Hematopoietic multipotent progenitor cell treated with erythropoietin and hydrocortisone succinate and interleukin-3 and kit ligand, for 15 days (in vitro differentiated cells): ENCODE results near the gene BLID.

Experiments used
- DNase-seq: peaks from one replicate; pipeline ENCODE4 v3.0.0-alpha.2; 2015; ENCODE audit warnings: low spot score

BLID gene

DNA sequence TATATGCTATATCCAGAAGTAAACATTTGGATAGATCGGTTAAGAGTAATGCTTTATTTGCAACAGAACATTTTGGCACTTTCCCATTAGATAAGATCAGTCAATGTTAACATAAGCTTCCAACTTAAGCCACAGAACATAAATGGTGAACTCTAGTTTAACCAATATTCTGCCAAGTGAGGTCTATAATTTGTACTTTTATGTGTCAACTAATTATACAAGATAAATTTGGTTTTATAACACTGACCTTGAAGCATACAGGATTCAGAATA, 23.5 kb upstream of the BLID start:
- DNase-seq: no peak

DNA sequence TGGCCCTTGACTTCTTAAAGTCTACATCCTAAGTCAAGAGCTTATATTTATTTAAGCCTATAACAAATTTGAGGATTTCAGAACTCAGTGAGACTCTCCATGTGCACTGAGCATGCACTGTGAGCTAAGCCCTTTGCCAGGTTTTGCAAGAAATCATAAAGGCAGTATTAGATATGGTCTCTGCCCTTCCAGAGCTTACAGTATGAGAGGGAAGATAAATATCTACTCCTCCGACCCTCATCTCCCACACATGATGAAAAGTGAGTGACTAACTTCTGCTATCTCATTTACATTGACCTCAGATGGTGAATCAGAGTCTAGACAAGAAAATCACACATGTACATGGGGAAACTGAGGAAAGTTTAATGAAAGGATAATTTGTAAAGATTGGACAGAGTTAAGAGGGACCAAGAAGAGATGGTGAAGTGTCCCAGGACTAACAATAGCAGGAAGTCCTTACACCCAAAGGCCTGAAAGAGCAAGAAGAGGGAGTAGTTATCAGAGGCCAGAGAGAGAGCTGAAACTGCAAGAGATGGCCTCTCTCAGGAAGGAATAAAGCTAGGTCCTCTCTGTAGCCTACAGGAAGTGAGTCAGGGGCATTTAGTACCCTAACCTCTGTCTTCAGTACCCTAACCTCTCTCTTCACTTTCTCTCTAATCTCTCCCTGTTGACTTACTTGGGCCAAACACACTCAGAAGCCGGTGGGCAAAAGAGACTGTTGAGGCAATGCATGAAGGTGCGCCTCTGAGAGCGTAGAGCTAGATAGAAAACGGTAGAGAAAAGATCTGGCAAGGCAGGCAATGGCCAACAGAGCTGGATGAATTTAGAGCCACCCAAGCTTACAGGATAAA, 23.0 kb upstream of the BLID start:
- DNase-seq: no peak

DNA sequence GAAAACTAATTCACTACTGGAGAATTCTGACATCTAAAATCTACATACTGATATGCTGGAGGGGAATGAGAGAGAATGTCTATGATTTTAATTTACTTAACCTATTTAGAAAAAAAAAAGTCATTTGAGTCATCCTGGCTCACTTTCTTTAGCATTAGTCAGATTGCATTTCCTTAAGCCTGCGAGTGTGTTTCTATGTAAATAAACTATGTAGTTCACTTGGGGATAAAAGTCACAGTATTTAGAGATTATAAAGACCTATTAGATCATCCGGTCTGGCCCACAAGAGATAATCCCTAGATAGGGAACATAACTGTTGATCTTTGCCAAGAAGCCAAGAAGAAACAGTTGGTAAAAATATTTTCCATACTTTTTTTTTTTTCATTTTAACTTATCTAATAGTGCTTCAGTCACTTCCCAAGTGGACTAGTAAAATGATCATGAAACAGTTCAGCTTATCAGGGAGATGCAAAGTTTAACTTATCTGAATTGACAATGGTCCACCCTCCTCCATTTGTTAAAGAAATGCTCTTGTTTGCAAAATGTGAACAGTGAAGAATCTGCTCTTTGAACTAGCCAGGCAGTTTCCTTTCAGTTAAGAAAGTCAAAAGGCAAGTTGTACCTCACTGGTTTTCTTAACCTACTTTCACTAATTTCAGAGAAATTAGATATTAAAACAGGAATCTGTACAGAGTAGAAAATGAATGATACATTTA, 21.2 kb upstream of the BLID start:
- DNase-seq: no peak

DNA sequence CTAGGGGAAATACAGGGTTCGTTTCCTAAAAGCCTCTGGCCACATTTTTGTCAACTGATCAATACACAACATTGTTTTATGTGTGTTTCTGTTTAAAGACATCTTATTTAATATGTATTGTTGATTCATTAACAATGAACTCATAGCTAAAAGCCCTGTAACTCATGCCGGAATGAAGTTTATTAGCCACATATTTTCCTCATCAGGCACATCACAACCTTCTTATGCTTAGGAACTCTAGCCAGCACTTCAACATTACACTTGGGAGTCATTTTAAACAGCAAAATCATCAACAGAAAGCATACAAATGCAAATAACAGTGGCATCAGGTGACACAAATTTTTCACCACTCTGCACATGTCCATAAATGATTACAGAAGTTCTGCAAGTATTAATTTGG, 15.1 kb upstream of the BLID start:
- no peak for DNase-seq

DNA sequence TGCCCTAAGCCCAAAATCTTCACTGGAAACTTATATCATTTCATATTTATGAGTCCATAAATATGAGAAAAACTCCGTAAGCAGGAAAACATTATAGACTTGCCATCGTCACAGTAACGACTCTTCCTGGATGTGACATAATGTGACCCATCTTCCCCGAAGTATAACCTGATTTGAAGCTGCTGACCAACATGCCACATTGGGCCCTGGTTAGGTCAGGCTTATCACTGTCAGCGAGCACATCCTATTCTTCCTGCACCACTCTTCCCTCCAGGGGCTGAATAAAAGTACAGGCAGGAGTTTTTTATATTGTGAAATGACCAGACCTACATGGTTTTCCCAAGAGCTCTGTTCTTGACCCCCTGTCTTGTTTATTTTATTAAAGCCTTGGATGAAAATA, 12.1 kb upstream of the BLID start:
- no peak for DNase-seq

DNA sequence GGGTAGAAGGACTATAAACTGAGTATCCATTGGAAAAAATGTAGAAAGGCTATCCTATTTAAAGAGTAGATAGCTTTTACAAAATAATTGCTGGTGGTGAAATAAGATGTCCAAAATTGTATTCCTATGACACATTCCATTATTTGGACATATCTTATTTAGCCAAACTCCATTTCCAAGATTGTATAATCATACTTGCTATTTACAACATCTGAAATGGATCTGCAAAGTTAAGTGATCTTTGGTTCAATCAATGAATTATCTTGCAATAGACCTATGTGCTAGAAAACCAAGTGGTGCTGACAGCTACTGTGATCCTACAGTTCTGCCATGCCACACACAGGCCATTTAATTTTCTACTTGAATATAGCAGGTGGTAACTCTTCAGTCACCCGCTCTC, 11.0 kb upstream of the BLID start:
- no peak for DNase-seq

DNA sequence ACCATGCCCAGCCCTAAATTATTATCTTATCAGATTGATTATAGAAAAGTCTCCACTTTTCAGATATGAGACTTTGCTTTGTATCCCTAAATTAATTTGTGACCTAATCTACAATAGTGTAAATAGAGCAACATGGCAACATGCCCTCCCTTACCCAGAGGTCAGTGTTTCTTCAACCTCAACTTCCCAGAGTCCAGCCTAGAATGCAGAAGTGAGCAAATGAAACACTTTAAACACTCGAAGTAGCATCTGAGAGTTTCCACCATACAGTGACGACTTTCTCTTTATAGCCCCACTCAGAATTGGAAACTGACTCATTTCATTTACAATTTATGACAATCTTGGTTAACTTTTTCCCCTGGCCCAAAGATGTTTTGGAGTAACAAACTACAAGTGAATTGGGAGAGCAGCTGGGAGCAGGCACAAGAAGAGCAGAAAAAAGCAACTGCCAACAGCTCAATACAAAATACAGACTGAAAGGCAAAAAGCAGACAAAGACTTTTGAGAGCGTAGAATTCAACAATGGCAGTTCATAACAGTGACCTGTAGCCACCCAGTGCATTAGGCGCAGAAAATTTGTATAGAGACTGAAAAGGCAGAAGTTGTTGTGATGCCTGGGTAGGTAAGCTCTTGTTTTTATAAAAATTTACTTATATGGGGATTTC, 10.1 kb upstream of the BLID start:
- no peak for DNase-seq

DNA sequence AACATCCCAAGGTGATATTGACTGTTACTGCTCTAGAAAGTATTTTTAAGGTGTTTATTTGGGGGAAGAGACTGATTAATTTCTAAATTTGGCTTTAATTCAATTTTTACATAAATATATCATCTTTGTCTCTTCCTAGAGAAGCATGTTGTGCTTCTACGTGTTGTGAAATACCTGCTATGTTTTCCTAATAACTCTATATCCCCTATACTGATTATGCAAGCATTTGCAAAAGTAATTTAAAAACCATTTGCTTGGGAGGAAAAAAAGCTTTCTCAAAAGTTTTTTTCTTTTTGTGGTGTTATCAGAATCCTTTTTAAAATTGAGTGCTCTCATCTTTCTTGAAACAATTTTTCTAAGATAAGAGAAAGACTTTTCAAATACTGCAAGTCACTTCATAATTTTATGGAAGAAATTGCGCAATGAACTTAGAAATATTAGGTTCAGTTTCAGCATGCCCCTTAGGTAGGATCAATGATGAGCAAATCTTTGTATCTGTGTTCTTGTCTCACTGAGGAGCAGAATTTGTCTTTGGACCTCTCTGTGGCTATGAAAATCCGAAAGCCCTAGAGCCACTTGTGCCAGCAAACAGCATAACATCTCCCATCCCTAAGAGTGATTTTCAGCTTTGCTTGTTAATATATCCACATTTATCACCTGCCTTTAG, 7.4 kb upstream of the BLID start:
- no peak for DNase-seq

DNA sequence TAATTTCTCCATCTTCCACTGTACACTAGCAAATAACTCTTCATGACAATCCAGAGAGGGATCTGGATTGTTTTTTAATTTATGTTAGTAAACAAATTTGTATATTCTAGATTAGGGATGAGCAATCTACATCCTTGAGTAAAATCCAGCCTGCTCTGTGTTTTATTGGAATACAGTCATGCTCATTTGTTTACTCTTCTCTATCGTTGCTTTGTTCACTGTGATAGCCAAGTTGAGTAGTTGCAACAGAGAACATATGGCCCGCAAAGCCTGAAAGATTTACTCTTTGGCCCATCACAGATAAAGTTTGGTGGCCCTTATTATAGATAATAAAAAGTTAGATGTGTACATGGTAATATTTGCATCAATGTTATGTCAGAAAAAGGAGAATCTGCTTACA, 6.2 kb upstream of the BLID start:
- DNase-seq: no peak

DNA sequence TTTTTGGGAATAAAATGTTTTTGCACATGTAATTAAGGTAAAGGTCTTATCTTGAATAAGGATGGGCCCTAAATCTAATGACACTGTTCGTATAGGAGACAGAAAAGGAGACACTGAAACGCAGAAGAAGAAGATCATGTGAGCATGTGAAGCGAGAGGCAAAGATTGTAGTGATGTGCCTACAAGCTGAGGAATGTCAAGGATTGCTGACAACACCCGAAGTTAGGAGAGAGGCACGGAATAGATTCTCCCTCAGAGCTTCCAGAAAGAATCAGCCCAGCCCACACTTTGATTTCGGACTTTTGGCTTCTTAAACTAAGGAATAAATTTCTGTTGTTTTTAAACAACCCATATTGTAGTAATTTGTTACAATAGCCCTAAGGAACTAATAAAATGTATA, 4.1 kb upstream of the BLID start:
- no peak for DNase-seq

DNA sequence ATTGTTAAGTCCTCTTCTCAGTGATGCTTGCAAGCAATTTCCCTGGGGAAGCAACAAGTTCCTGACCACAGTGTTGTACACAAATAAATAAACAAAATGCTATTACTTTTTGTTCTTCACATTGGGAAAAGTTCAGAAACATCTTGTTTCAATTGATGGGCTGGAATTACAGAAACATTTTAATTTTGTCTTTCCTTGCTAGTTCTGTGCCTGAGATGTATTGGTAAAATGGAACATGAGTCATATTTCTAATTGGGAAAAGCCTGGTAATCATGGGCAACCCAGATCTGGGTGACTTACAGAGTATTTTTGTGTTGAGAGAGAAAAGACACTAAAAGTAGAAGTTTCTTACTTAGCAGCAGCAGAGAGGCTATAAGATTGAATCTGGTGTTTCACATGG, 576 bp upstream of the BLID start:
- no peak for DNase-seq

DNA sequence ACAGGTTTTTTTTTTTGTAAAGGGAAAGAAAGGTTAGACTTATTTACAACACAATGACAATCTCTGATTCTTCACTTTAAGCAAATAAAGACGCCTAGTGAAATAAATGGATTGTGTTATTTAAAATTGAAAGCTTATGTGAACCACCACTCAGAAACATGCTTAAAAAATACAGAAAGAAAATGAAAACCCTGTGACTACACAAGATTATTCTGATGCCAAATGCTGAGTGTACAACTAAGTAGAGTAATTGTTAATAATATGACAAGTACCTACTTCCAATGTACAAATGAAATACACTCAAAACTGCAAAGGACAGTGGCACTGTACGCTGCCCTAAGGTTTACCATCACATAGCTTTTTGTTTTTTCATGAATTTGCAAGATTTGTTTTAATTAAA, 1.0 kb downstream of the BLID start:
- DNase-seq: no peak

DNA sequence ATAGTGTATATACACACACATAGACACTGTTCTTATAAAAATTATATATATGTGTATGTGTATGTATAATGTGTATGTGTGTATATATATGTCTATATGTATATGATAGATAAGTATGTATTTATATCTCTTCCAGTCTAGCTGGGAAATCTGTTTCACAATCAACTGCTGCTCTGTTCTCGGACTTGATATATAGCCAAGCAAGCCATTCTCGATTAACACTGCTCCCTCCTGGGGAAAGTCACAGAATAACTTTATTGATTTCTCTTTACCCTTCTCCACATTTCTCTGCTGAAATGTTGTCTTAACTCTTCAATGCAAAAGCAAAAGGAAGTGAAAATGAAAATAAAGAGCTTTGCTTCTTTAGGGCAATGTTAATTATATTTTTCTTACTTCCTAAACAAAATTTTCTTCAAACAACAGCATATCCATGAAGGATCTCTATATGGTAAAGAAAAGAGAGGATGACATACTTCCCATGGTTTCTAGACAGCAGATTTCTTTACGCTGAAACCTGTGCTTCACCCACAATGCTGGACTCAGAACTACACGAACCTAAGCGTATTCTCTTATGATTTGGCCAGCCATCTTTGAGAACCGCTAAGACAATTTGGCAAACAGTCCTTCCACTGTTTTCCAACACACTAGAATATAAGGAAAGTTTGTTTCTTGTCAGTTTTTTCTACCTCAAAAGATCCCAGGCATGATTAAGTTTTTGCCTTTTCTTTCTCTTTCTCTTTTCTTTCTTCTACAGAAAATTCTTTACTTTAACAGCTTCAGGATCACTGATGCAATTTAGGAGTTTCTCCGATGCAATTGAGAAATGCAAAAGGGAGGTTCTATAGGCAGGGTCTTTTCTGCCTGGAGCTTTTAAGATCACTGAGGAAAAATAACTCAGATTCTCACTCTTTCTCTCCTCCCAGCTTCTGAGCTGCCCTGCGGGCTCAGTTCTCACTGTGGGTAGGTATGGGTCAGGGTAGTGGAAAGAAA, 1.9 kb downstream of the BLID start:
- no peak for DNase-seq

DNA sequence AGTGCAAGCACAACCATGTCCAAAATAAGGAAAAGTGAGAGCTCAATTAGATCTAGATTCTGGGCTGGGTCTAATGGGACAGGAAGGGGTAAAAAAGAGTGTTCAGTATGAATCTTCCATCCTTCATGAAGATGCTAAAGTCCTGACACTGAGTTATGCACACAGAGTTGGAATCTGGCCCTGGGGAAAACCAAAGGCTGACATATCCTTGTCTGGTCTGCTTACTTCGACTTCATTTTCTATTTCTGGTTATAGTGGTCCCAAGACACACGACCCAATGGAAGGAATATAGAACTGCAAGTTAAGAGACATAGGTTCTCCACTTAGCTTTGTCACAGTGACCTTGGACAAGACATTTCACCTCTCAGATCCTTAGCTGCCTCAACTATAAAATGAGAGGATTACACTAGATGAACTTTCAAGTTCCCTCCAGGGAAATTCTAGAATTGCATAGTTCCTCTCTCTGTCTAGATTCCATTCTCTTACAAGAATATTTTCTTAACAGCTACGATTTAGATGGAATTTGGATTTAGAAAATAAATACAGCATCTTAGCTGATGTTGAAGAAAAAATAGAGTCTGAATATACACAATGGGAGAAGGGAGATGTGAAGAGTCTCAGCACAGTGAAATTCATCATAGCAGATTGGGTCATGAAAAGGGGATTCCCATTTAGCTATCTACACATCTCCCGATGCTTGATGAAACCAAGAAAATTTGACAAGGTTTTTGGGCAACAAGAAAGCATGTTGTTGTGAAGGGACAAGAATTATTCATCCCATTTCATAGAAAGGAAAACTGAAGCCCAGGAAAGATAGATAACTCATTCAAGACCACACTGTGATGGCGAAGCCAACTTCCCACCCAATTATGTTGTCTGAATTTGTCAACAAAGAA, 3.3 kb downstream of the BLID start:
- DNase-seq: no peak

DNA sequence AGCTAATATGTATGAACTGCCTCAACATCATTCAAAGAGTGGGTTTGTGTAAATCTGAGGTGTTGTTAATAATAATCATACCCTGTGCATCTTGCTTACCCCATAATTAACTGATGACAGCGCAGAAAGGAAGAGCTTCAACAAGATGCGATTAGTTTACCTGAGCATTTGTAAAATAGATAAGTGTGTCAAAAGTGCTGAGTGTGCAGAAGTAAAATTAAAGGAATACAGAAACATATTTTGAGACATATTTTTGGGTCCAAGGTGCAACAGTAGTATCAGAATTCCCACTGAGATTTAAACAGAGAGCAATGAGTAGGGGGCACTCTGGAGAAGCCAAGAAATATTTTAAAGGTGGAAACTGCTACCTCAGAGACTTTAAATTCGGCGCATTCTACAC, 6.1 kb downstream of the BLID start:
- DNase-seq: no peak

DNA sequence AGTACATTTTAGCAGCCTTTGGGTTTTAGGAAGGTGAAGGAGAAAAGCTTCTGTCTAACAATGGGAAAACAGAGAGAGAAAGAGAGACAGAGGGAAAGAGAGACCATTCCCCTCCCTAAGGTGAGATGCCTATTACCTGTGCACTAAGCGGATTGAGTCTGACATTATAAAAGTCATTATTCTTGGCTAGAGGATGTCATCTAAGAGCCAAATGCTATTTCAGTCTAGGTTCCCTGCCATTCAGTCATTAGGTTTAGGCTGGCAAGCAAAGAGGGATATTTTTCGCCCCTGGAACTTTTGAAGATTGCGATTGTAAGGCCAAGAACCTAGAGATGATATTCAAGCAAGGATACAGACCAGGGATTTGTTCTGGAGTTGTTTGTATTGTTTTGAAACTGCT, 7.2 kb downstream of the BLID start:
- no peak for DNase-seq

DNA sequence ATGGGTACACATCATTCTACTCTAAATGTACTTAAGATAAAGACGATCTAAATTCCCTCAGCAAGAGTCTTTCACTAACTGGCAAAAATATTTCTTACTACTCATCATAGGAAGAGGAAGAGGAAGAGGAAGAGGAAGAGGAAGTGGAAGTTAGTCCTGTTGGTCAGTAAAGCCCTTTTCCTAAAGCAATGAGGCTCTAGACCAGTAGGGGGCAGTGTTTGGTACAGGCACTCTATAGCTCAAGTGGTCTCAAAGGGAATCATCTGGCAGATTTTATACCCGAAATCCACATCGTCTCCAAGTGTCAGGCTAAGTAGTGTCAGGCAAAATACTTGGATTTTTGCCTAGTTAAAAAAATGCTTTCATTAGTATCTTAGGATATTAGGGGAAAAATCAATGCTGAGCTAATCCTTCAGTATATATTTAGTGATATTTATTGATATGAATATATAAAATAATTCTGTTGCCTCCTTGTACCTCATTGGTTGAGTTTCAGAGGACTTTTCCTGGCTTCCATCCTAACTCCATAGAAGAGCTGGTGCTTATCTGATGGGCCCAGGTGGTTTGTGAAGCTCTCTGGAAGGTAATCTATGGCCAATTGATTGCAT, 7.7 kb downstream of the BLID start:
- DNase-seq: peak; percentile 34

DNA sequence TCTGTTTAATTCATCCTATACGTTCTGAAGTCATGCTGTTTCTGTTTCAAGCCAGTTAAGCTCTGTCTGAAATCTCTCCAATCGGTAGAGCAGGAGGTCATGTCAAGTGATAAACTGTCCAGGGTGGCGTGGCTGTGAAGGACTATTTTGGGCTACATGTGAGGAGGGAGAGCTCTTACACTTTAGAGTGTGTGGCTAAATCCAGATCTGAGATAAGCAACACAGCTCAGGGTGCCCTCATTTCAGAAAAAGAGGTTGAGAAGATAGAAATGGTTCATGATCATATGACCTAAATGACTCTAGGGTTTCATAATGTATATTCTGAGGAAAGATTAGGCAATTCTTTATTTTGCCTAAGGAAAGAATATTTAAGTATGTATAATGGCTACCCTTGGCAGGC, 8.4 kb downstream of the BLID start:
- no peak for DNase-seq

DNA sequence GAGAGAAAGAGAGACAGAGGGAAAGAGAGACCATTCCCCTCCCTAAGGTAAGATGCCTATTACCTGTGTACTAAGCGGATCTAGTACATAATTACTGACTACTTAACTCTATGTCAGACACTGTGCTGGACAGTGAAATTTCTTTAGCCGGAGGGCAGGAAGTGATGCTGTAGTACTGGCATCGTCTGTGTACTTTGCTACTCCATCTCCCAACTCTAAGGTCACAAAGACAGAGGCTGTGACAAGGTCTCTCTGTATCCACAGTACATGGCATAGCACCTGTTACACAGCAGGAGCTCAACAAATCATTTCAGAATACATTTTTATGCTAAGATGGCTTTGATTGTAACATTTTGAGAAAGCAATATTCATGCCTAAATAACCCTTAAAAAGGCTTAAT, 9.0 kb downstream of the BLID start:
- DNase-seq: no peak

DNA sequence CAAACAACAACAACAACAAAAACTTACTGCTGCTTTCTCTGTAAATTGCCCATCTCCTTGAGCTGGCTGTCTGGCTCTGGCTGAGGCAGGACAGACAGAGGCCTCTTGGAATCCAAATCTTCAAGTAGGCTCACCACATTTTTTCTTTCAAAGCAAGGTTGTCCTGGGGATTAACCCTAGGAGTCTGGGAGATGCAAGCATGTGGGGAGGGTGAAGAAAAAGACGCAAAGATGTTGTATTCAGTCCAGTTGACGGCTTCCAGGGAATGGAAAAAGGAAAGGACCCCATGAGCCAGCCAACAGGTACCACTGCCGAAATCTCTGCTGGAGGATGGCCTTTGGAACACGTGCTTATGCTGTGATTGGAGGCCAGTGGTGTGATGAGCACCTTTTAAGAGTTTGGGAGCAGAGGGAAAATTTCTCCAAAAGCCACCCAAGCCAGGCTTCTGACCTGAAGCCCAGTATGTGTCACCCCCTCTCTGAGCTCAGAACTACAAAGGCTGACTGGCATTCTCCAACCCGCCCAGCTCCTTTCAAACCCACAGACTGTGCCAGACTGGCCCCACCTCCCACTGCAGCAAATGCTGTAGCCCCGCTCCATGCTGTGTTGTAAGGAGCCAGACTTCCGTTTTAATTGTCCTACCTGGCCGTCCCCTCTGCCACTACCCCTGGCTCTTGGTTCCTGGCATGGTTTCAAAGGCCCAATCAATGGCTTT, 10.8 kb downstream of the BLID start:
- DNase-seq: no peak
